Hepatocyte (in vitro differentiated cells): ENCODE data around the gene CDC34.

Source experiments
- CTCF ChIP-seq: fragments of 200-600 bp; sonication (generic); IDR thresholded peaks from 2 replicates; pipeline ENCODE4 v1.5.1; 2016; ENCODE audit warnings: antibody characterized with exemption, mild to moderate bottlenecking; ENCODE audit not compliant: poor library complexity
- EZH2phosphoT487 ChIP-seq: fragments of 200-600 bp; sonication (generic); IDR thresholded peaks from one replicate; pipeline ENCODE4 v1.6.1; 2018; ENCODE audit warnings: antibody characterized with exemption, mild to moderate bottlenecking, low read depth, moderate library complexity; ENCODE audit not compliant: unreplicated experiment, severe bottlenecking

DNA sequence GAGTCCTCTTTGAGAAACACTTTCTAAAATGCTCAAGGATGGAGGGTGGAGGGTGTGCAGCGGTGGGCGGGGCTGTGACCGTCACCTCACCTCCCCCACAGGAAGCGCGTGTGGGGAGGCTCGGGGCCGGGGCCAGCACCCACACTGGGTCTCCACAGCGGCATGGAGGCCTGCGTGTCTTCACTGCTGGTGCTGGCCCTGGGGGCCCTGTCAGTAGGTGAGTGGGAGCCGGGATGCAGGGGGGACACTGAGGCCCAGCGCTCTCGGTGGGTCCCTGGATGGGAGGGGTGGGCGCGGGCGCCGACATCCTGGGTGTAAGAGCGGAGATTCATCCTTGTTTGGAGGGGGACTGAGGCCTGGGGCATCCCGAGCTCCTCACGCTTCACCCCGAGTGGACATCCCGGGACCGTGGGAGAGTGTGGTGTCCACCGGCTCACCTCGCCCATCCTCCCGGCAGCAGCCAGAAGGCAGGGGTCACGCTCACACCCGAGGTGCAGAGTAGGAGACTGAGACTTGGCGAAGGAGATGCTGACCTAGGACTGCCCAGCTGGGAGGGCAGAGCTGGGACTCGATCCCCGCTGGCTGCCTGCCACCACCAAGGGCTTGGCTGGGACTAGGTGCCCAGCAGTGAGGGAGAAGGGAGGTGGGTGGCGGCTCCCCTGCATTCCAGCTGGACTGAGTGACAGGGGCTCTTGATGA, 12.5 kb downstream of the CDC34 start, which contains the start of gene GZMM:
- TF ChIP-seq CTCF (no peak), EZH2phosphoT487 (no peak)
